ENCODE results near the gene LRRC25. TPM values are rescaled to one million over a fixed set of nuclear protein-coding genes. Genes with fewer than 3 reads are reported as not detected.
A peak's percentile ranks its signal among the peaks of the same experiment; 100 is the strongest.

LRRC25 gene
- total RNA-seq, 1 donor from 2014 or later = not detected

GRCh38 chr19:18399008-18399407 lies 1.6 kb upstream of the LRRC25 start:
- Mint-ChIP-seq H3K4me3 (ENCODE audit: unreplicated experiment) (no peak overlapping the region), H3K9me3 (ENCODE audit: low read depth) (no peaks in the 10 kb centered on the region), H3K36me3 (ENCODE audit: low read depth) (no peaks in the 10 kb centered on the region), H3K27ac (ENCODE audit: unreplicated experiment) (peak overlapping the region; percentile 17), H3K4me1 (ENCODE audit: low read depth) (peaks cover 18% of the 10 kb centered on the region), H3K27me3 (ENCODE audit: low read depth) (no peaks in the 10 kb centered on the region)
- DNase-seq (ENCODE audit: low spot score) = no peak
- TF ChIP-seq CTCF (IDR thresholded peaks at IDR 0.05) = no peak

DNA sequence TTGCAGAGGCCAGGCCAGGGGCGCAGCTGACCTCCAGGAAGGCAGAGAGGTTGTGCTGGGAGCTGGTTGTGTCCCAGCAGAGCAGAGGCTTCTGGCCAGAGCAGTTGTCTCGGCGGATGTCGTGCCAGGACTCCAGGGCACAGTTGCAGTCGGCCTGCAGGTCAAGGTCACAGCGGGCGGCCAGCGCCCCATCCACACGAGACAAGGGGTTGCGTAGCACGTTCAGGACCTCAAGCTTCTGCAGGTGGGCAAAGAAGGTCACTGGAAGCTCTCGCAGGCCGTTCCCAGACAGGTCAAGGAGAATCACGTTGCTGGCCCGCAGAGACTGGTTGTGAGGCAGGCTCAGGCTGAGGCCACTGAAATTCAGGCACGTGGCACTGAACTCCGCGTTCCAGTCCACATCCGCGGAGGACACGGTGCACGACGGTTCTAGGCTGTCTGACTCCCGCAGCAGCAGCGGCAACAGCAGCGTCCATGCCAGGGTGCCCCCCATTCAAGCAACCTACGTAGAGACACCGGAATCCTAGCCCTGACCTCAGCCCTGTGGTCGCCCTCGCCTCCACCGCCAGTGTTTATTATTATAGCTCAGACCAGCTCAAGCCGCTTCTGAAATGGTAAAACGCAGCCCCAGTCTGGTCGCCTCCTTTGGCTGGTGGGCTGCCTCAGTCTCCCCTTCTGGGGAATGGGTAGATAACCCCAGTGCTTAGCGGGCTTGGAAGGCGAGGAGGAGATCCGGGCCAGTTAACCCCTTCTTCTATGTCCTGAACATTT lies 766 bp downstream of the LRRC25 start:
- no peak for DNase-seq (ENCODE audit: low spot score)
- TF ChIP-seq CTCF (IDR thresholded peaks at IDR 0.05) = no peak
- no peaks in the 10 kb centered on the region for H3K9me3 Mint-ChIP-seq (ENCODE audit: low read depth)
- no peak overlapping the region for H3K27ac Mint-ChIP-seq (ENCODE audit: unreplicated experiment)
- no peak overlapping the region for H3K4me3 Mint-ChIP-seq (ENCODE audit: unreplicated experiment)
- no peaks in the 10 kb centered on the region for H3K27me3 Mint-ChIP-seq (ENCODE audit: low read depth)
- no peaks in the 10 kb centered on the region for H3K36me3 Mint-ChIP-seq (ENCODE audit: low read depth)
- peaks cover 10% of the 10 kb centered on the region for H3K4me1 Mint-ChIP-seq (ENCODE audit: low read depth)

GRCh38 chr19:18393836-18394235 lies 3.6 kb downstream of the LRRC25 start:
- no peak for DNase-seq (ENCODE audit: low spot score)
- Mint-ChIP-seq H3K9me3 (ENCODE audit: low read depth) (no peaks in the 10 kb centered on the region), H3K36me3 (ENCODE audit: low read depth) (peaks cover 6% of the 10 kb centered on the region), H3K27ac (ENCODE audit: unreplicated experiment) (no peak overlapping the region), H3K4me1 (ENCODE audit: low read depth) (peaks cover 17% of the 10 kb centered on the region), H3K27me3 (ENCODE audit: low read depth) (no peaks in the 10 kb centered on the region), H3K4me3 (ENCODE audit: unreplicated experiment) (no peak overlapping the region)
- TF ChIP-seq CTCF (IDR thresholded peaks at IDR 0.05) = no peak

DNA sequence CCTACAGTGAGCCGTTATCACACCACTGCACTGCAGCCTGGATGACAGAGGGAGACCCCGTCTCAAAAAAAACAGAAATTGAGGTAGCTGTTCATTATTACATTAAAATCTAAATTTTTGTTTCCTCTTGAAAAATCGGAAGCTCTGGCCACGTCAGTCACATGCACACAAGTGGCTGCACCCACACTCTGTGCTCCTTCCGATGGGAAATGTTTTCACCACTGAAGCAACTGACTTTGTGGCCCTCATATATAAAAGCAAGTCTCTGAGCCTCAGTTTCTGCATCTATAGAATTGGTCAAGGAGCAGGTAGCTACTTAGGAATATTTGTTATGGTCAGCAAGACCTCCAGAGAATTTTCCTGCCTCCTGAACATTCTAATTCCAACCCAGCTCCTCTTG lies 4.5 kb downstream of the LRRC25 start:
- Mint-ChIP-seq H3K4me1 (ENCODE audit: low read depth) (peaks cover 21% of the 10 kb centered on the region), H3K36me3 (ENCODE audit: low read depth) (peaks cover 6% of the 10 kb centered on the region), H3K27me3 (ENCODE audit: low read depth) (no peaks in the 10 kb centered on the region), H3K4me3 (ENCODE audit: unreplicated experiment) (no peak overlapping the region), H3K27ac (ENCODE audit: unreplicated experiment) (no peak overlapping the region), H3K9me3 (ENCODE audit: low read depth) (no peaks in the 10 kb centered on the region)
- no peak for DNase-seq (ENCODE audit: low spot score)
- no peak for TF ChIP-seq CTCF (IDR thresholded peaks at IDR 0.05)

DNA sequence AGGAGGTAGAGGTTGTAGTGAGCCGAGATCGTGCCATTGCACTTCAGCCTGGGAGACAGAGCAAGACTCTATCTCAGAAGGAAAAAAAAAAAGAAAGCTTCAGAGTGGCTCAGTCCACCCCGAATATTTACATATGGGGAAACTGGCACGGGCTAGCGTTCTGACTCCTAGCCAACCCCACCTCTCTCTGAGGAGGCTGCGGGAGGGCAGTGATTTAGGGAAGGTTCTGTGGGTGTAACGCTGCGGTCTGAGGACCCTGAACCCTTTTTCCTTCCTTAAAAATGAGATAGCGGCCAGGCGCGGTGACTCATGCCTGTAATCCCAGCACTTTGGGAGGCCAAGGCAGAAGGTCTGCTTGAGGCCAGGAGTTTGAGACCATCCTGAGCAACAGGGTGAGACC lies 5.0 kb downstream of the LRRC25 start:
- Mint-ChIP-seq H3K36me3 (ENCODE audit: low read depth) (peaks cover 6% of the 10 kb centered on the region), H3K4me1 (ENCODE audit: low read depth) (peaks cover 19% of the 10 kb centered on the region), H3K4me3 (ENCODE audit: unreplicated experiment) (no peak overlapping the region), H3K27ac (ENCODE audit: unreplicated experiment) (no peak overlapping the region), H3K27me3 (ENCODE audit: low read depth) (no peaks in the 10 kb centered on the region), H3K9me3 (ENCODE audit: low read depth) (no peaks in the 10 kb centered on the region)
- no peak for TF ChIP-seq CTCF (IDR thresholded peaks at IDR 0.05)
- no peak for DNase-seq (ENCODE audit: low spot score)

Measured in chondrocyte (in vitro differentiated cells).